ENCODE data around the gene PRDM16. TPM values are rescaled to one million over a fixed set of nuclear protein-coding genes. Genes with fewer than 3 reads are reported as not detected.

The PRDM16 gene
- total RNA-seq, 1 experiment from 2014 or later, result 22.3 TPM

DNA sequence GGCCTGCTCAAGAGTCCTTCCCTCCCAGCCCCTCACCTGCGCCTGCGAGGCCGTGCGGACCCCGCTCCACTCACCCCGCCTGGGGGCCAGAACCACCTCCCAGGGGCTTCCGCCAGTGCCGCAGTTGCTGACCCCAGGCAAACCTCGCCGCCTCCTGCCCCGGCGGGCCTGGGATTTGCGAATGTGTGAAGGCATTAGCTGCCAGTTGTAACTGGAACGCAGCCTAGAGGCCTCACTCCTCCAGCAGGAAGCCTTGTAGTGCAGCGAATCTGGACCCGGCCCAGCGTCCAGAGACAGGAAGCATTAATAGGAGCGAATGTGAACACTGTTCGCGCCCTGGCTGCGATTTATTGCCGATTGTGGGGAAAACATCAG lies 244.6 kb downstream of the PRDM16 start:
- ChIA-PET CTCF (interaction anchor here (0.6 kb wide), 1 partner anchor 275 kb away, joined by 3 read pairs; no protein-coding TSS in a partner anchor), POLR2A (no interaction called here)
- in situ Hi-C loops (cut with HindIII; ENCODE audit: low pct_unique_long_range_greater_than_20kb, low sequenced_read_pairs) (no loop called here), intact Hi-C loops (cut with micrococcal nuclease; ENCODE audit: unreplicated experiment) (no loop called here)
- H3K9me3 ChIP-seq (ENCODE audit: control insufficient read depth, insufficient read depth, low read depth, low read length), result no peaks in the 10 kb centered on the region
- ATAC-seq (peak; percentile 67), DNase-seq (ENCODE audit: low read depth, low spot score) (no peak)
- TF ChIP-seq, protein P1, sequence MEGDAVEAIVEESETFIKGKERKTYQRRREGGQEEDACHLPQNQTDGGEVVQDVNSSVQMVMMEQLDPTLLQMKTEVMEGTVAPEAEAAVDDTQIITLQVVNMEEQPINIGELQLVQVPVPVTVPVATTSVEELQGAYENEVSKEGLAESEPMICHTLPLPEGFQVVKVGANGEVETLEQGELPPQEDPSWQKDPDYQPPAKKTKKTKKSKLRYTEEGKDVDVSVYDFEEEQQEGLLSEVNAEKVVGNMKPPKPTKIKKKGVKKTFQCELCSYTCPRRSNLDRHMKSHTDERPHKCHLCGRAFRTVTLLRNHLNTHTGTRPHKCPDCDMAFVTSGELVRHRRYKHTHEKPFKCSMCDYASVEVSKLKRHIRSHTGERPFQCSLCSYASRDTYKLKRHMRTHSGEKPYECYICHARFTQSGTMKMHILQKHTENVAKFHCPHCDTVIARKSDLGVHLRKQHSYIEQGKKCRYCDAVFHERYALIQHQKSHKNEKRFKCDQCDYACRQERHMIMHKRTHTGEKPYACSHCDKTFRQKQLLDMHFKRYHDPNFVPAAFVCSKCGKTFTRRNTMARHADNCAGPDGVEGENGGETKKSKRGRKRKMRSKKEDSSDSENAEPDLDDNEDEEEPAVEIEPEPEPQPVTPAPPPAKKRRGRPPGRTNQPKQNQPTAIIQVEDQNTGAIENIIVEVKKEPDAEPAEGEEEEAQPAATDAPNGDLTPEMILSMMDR (IDR thresholded peaks at IDR 0.05), result no peak
- no peak for TF ChIP-seq SIN3A (IDR thresholded peaks at IDR 0.05; ENCODE audit: borderline replicate concordance, insufficient read depth, low read depth, low read length)
- TF ChIP-seq POLR2AphosphoS5 (IDR thresholded peaks at IDR 0.05; ENCODE audit: low read depth, low read length), result no peak
- TF ChIP-seq REST (IDR thresholded peaks at IDR 0.05; ENCODE audit: insufficient read depth in 1 of 2, low read depth in 2 of 2, low read length in 1 of 2), result no peak
- no peak for TF ChIP-seq TCF7L2 (IDR thresholded peaks at IDR 0.05; ENCODE audit: low read depth, low read length)
- peaks cover 46% of the 10 kb centered on the region for H3K4me1 ChIP-seq (ENCODE audit: control insufficient read depth, insufficient read depth, low read length)
- peak overlapping the region in 1 of 2 experiments; percentile 17; a peak in 2 of 4 replicates for H3K4me3 ChIP-seq (ENCODE audit: low read depth in 2 of 2, low read length in 2 of 2)
- no peaks in the 10 kb centered on the region for H3K27me3 ChIP-seq (ENCODE audit: control insufficient read depth, insufficient read depth, low read length)
- H3K36me3 ChIP-seq (ENCODE audit: control insufficient read depth, insufficient read depth, low read length), result no peaks in the 10 kb centered on the region
- BruUV-seq (replicated peaks), result no TSS peak
- H3K27ac ChIP-seq (ENCODE audit: low read length), result peak overlapping the region; percentile 92

GRCh38 chr1:3314491-3315381 lies 245.7 kb downstream of the PRDM16 start:
- in situ Hi-C loops (cut with HindIII; ENCODE audit: low pct_unique_long_range_greater_than_20kb, low sequenced_read_pairs), result no loop called here
- no TSS peak for BruUV-seq (replicated peaks)
- POLR2A ChIA-PET, result no interaction called here
- H3K9me3 ChIP-seq (ENCODE audit: control insufficient read depth, insufficient read depth, low read depth, low read length), result no peaks in the 10 kb centered on the region
- H3K27me3 ChIP-seq (ENCODE audit: control insufficient read depth, insufficient read depth, low read length), result no peaks in the 10 kb centered on the region
- no peak for DNase-seq (ENCODE audit: low read depth, low spot score)
- no peaks in the 10 kb centered on the region for H3K36me3 ChIP-seq (ENCODE audit: control insufficient read depth, insufficient read depth, low read length)
- H3K4me1 ChIP-seq (ENCODE audit: control insufficient read depth, insufficient read depth, low read length), result peaks cover 46% of the 10 kb centered on the region
- no peak for ATAC-seq
- intact Hi-C loops (cut with micrococcal nuclease; ENCODE audit: unreplicated experiment), result no loop called here
- peak overlapping the region; percentile 92 for H3K27ac ChIP-seq (ENCODE audit: low read length)
- TF ChIP-seq POLR2AphosphoS5 (IDR thresholded peaks at IDR 0.05; ENCODE audit: low read depth, low read length) (no peak), TCF7L2 (IDR thresholded peaks at IDR 0.05; ENCODE audit: low read depth, low read length) (peak; percentile 67), SIN3A (IDR thresholded peaks at IDR 0.05; ENCODE audit: borderline replicate concordance, insufficient read depth, low read depth, low read length) (no peak), REST (IDR thresholded peaks at IDR 0.05; ENCODE audit: insufficient read depth in 1 of 2, low read depth in 2 of 2, low read length in 1 of 2) (no peak)
- TF ChIP-seq, protein P1 (IDR thresholded peaks at IDR 0.05), result no peak
- CTCF ChIA-PET, result no interaction called here
- H3K4me3 ChIP-seq (ENCODE audit: low read depth in 2 of 2, low read length in 2 of 2), result no peak overlapping the region; a peak in 1 of 4 replicates
